Upper lobe of right lung (tissue), 1 donor: Measurements from ENCODE around the gene GASK1B. TPM values are rescaled to one million over a fixed set of nuclear protein-coding genes. Genes with fewer than 3 reads are reported as not detected.

Source experiments
- ATAC-seq: fragments of 200-7000 bp; cut with Tn5 transposase; one replicate; pipeline ENCODE4 v1.9.1; 2020; ENCODE audit warnings: mild to moderate bottlenecking, moderate library complexity
- DNase-seq: peaks from one replicate; pipeline ENCODE4 v3.0.0-alpha.2; 2020
- H3K27ac ChIP-seq: fragments of 200-600 bp; one replicate; pipeline ENCODE4 v1.8.0; 2022
- H3K27me3 ChIP-seq: fragments of 200-600 bp; one replicate; pipeline ENCODE4 v1.8.0; 2022; ENCODE audit warnings: mild to moderate bottlenecking
- H3K36me3 ChIP-seq: fragments of 200-600 bp; one replicate; pipeline ENCODE4 v1.8.0; 2022
- H3K4me1 ChIP-seq: fragments of 200-600 bp; one replicate; pipeline ENCODE4 v1.8.0; 2022
- H3K4me3 ChIP-seq: fragments of 200-600 bp; one replicate; pipeline ENCODE4 v1.8.0; 2022; ENCODE audit warnings: mild to moderate bottlenecking
- H3K9me3 ChIP-seq: fragments of 200-600 bp; one replicate; pipeline ENCODE4 v1.8.0; 2022
- CTCF ChIP-seq: fragments of 200-600 bp; IDR thresholded peaks from one replicate; pipeline ENCODE4 v1.8.0; 2022; ENCODE audit warnings: antibody characterized with exemption
- intact Hi-C: fragments of 100-400 bp; cut with DNase I; formaldehyde crosslinking; loops from one replicate; pipeline ENCODE4 v1.11.0; 2022
- total RNA-seq: library from RNA; stranded (reverse); fragmentation: NEBNext Ultra II Directional; extraction: Animal tissue kit (Norgen Biotek cat#: 25700); gene quantifications from one replicate; pipeline ENCODE4 v1.2.1, GENCODE V29; 2021
- donor health status: DM: no; HTN: yes; CAD: no; lungs with severe emphysema.

GASK1B gene
- total RNA-seq, 1 donor from 2014 or later, result 37.3 TPM

GRCh38 chr4:158139086-158139485 lies 33.7 kb downstream of the GASK1B start:
- Histone ChIP-seq H3K4me1 (no peaks in the 10 kb centered on the region), H3K4me3 (no peak overlapping the region), H3K36me3 (no peaks in the 10 kb centered on the region), H3K27ac (no peak overlapping the region), H3K27me3 (no peaks in the 10 kb centered on the region), H3K9me3 (no peaks in the 10 kb centered on the region)
- no peak for ATAC-seq
- no peak for TF ChIP-seq CTCF
- no peak for DNase-seq
- intact Hi-C loops, result no loop called here

- ATAC-seq (no peak), DNase-seq (no peak)
- H3K4me3 ChIP-seq, result no peak overlapping the region
- no peaks in the 10 kb centered on the region for H3K27me3 ChIP-seq
- no peaks in the 10 kb centered on the region for H3K36me3 ChIP-seq
- no peaks in the 10 kb centered on the region for H3K9me3 ChIP-seq
- intact Hi-C loops, result no loop called here
- TF ChIP-seq CTCF, result no peak
- no peak overlapping the region for H3K27ac ChIP-seq
- H3K4me1 ChIP-seq, result no peaks in the 10 kb centered on the region
Observed at GRCh38 chr4:158134222-158134621, 38.6 kb downstream of the GASK1B start.

GRCh38 chr4:158133551-158133950 lies 39.3 kb downstream of the GASK1B start:
- Histone ChIP-seq H3K27ac (no peak overlapping the region), H3K27me3 (no peaks in the 10 kb centered on the region), H3K4me1 (no peaks in the 10 kb centered on the region), H3K36me3 (no peaks in the 10 kb centered on the region), H3K4me3 (no peak overlapping the region), H3K9me3 (no peaks in the 10 kb centered on the region)
- TF ChIP-seq CTCF, result no peak
- intact Hi-C loops, result no loop called here
- no peak for ATAC-seq
- no peak for DNase-seq

- ATAC-seq (no peak), DNase-seq (no peak)
- no peak overlapping the region for H3K27ac ChIP-seq
Observed at GRCh38 chr4:158131027-158131426, 41.8 kb downstream of the GASK1B start.

GRCh38 chr4:158130204-158130603 lies 42.6 kb downstream of the GASK1B start:
- Histone ChIP-seq H3K9me3 (no peaks in the 10 kb centered on the region), H3K4me3 (no peak overlapping the region), H3K27ac (no peak overlapping the region), H3K4me1 (no peaks in the 10 kb centered on the region), H3K36me3 (no peaks in the 10 kb centered on the region), H3K27me3 (no peaks in the 10 kb centered on the region)
- no peak for TF ChIP-seq CTCF
- DNase-seq, result no peak
- intact Hi-C loops, result no loop called here
- ATAC-seq, result no peak

More at GRCh38 chr4:158131027-158131426, 41.8 kb downstream of the GASK1B start:
- intact Hi-C loops, result no loop called here
- no peak overlapping the region for H3K4me3 ChIP-seq
- TF ChIP-seq CTCF, result no peak
- H3K4me1 ChIP-seq, result no peaks in the 10 kb centered on the region
- no peaks in the 10 kb centered on the region for H3K36me3 ChIP-seq
- no peaks in the 10 kb centered on the region for H3K9me3 ChIP-seq
- no peaks in the 10 kb centered on the region for H3K27me3 ChIP-seq

GRCh38 chr4:158129694-158130093 lies 43.1 kb downstream of the GASK1B start:
- Histone ChIP-seq H3K9me3 (no peaks in the 10 kb centered on the region), H3K27ac (no peak overlapping the region), H3K4me1 (no peaks in the 10 kb centered on the region), H3K36me3 (no peaks in the 10 kb centered on the region), H3K4me3 (no peak overlapping the region), H3K27me3 (no peaks in the 10 kb centered on the region)
- TF ChIP-seq CTCF, result no peak
- intact Hi-C loops, result no loop called here
- DNase-seq (no peak), ATAC-seq (peak; percentile 36)
